IMR-90 (cell line): ENCODE results near the gene RAB33B.

ENCODE experiments used
- BHLHE40 ChIP-seq: fragments of 150-350 bp; IDR thresholded peaks from 2 replicates; pipeline ENCODE4 v1.6.1; 2016; ENCODE audit warnings: mild to moderate bottlenecking, low read depth, low read length
- CEBPB ChIP-seq: IDR thresholded peaks from 2 replicates; pipeline ENCODE4 v1.6.1; 2012; ENCODE audit warnings: low read depth, low read length, improper control_type of control experiment
- CHD1 ChIP-seq: IDR thresholded peaks from 2 replicates; pipeline ENCODE4 v1.6.1; 2012; ENCODE audit warnings: low read depth, low read length, improper control_type of control experiment
- CTCF ChIP-seq: conservative IDR thresholded peaks from 2 replicates; pipeline ENCODE4 v1.5.1; 2012; ENCODE audit warnings: mild to moderate bottlenecking, low read depth, low read length, improper control_type of control experiment
- FOS ChIP-seq: fragments of 150-350 bp; IDR thresholded peaks from 2 replicates; pipeline ENCODE4 v1.6.1; 2016; ENCODE audit warnings: low read depth, low read length
- POLR2A ChIP-seq: IDR thresholded peaks from 2 replicates; pipeline ENCODE4 v1.6.1; 2012; ENCODE audit warnings: mild to moderate bottlenecking, low read depth, low read length
- RCOR1 ChIP-seq: IDR thresholded peaks from 2 replicates; pipeline ENCODE4 v1.6.1; 2012; ENCODE audit warnings: mild to moderate bottlenecking, low read length, improper control_type of control experiment; ENCODE audit not compliant: insufficient replicate concordance
- RFX5 ChIP-seq: IDR thresholded peaks from 2 replicates; pipeline ENCODE4 v1.8.0; 2012; ENCODE audit warnings: low read depth, mild to moderate bottlenecking, low read length, moderate library complexity
- SMC3 ChIP-seq: fragments of 150-350 bp; IDR thresholded peaks from 2 replicates; pipeline ENCODE4 v1.6.1; 2016; ENCODE audit warnings: low read depth, mild to moderate bottlenecking, antibody characterized with exemption, low read length, moderate library complexity
- USF2 ChIP-seq: fragments of 150-350 bp; IDR thresholded peaks from 2 replicates; pipeline ENCODE4 v1.6.1; 2017; ENCODE audit warnings: mild to moderate bottlenecking, antibody characterized with exemption, low read length, low read depth

- TF ChIP-seq CTCF (no peak), CEBPB (no peak), RFX5 (no peak), POLR2A (no peak), USF2 (no peak), FOS (no peak), CHD1 (no peak), BHLHE40 (no peak), SMC3 (no peak), RCOR1 (no peak)
These were observed 29.1 kb downstream of the RAB33B start for GRCh38 chr4:139483000-139483399.
